ENCODE measurements around the gene SLC36A2. TPM values are rescaled to one million over a fixed set of nuclear protein-coding genes. Genes with fewer than 3 reads are reported as not detected.

SLC36A2 gene
- total RNA-seq, 1 donor from 2014 or later = 0.22 TPM

DNA sequence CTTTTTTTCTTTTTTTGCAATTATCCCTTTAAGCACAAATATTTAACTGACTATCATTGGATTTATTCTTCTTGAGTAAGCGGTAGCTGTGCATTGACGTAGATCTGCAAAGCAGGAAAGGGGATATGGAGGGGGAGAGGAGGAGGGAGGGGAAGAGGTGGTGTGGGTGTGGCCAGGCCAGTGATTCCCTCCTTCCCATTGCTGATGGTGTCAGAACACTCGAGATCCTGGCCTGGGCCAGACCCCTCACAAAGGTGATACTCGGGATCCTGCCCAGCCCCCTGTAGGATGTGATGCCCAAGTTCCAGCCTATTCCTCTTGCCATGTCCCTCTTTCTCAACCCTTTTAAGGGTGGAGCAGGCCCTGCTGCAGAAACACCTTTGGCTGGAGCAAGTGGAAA lies 53.7 kb downstream of the SLC36A2 start:
- intact Hi-C loops (cut with micrococcal nuclease) = no loop called here
- ATAC-seq (no peak), DNase-seq (no peak)

GRCh38 chr5:151288180-151288579 lies 59.2 kb downstream of the SLC36A2 start:
- no peak for DNase-seq
- no peak for ATAC-seq
- intact Hi-C loops (cut with micrococcal nuclease) = no loop called here

- no peak for DNase-seq
- no peak for ATAC-seq
- intact Hi-C loops (cut with micrococcal nuclease) = no loop called here
These were observed 61.1 kb downstream of the SLC36A2 start for GRCh38 chr5:151286246-151286645.

DNA sequence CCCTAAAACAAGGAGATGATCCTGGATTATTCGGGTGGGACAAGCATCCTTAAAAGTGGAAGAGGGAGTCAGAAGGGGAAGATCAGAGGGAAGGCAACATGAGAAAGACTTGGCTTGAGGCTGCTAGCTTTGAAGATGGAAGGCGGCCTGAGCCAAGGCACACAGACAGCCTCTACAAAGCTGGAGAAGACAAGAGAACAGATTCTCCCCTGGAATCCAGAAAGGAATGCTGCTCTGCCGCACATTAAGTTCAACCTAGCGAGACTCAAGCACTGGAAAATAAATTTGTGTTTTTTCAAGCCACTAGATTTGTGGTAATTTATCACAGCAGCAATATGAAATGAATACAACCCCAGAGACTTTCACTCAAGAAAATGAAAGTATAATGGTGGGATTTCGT lies 61.7 kb downstream of the SLC36A2 start:
- intact Hi-C loops (cut with micrococcal nuclease) = no loop called here

GRCh38 chr5:151284392-151284967 lies 62.9 kb downstream of the SLC36A2 start:
- ATAC-seq = no peak
- intact Hi-C loops (cut with micrococcal nuclease) = no loop called here
- no peak for DNase-seq

More for the DNA sequence above, 61.7 kb downstream of the SLC36A2 start:
- DNase-seq = no peak
- no peak for ATAC-seq

- DNase-seq = no peak
- ATAC-seq = no peak
- intact Hi-C loops (cut with micrococcal nuclease) = no loop called here
These were observed 64.1 kb downstream of the SLC36A2 start for GRCh38 chr5:151283120-151283825.

DNA sequence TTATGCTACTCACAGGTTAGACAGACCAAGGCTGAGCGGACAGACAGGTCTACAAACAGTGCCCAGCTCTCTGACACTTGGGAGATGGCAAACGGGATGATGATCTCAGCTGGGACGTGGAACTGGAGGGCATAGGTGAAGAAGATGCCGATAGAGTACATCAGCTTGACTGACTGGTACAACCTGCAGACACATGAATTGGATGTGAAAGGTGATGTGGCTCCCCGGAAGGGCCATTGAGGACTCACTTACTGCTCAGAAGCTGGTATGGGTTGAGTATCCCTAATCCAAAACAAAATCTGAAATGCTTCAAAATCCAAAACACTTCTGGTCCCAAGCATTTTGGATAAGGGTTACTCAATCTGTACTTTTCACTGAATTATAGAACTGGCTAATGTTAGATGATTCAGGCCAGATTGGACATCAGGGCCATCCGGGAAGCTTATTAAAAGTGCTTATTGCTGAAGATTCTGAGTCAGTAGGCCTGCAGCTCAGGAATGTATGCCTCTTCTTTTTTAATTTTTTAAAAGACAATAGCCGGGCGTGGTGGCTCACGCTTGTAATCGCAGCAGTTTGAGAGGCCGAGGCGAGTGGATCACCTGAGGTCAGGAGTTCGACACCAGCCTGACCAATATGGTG lies 66.2 kb downstream of the SLC36A2 start:
- ATAC-seq = no peak
- DNase-seq = no peak
- intact Hi-C loops (cut with micrococcal nuclease) = no loop called here

GRCh38 chr5:151280443-151280842 lies 66.9 kb downstream of the SLC36A2 start:
- intact Hi-C loops (cut with micrococcal nuclease) = no loop called here
- ATAC-seq (no peak), DNase-seq (no peak)

DNA sequence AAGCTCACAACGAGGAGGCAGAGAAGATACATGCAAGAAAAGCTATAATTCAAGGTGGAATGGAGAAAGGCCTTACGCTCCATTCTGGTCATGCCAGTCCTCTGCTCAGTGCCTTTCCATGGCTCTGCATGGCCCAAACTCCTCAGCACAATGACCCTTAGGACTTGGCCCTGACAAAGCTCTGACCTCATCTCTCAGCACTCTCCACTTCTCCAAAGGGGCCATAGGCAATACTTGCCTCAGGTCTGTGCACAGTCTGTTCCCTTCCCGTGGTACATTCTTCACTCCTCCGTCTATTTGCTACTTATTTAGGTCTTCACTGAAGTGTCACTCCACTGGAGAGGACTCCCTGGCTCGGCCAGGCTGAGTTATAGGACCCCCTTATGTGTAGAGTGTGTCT lies 68.5 kb downstream of the SLC36A2 start:
- no peak for DNase-seq
- intact Hi-C loops (cut with micrococcal nuclease) = no loop called here
- no peak for ATAC-seq

DNA sequence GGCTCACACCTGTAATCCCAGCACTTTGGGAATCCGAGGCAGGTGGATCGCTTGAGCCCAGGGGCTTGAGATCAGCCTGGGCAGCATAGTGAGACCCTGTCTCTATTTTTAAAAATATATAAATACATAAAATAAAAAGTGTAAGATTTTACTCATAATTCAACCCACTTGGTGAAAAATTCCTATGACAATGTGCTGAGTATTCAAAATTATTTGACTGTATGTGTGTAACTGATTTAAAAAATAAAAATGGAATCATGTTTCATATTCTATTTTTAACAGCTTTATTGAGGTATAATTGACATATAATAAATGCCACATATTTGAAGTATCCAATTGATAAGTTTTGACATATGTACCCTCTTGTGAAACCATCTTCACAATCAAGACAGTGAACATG lies 71.6 kb downstream of the SLC36A2 start:
- intact Hi-C loops (cut with micrococcal nuclease) = no loop called here
- no peak for DNase-seq
- ATAC-seq = no peak

GRCh38 chr5:151274666-151275065 lies 72.7 kb downstream of the SLC36A2 start:
- no peak for DNase-seq
- no peak for ATAC-seq
- intact Hi-C loops (cut with micrococcal nuclease) = no loop called here

GRCh38 chr5:151271336-151271735 lies 76.0 kb downstream of the SLC36A2 start:
- ATAC-seq = no peak
- DNase-seq = no peak

DNA sequence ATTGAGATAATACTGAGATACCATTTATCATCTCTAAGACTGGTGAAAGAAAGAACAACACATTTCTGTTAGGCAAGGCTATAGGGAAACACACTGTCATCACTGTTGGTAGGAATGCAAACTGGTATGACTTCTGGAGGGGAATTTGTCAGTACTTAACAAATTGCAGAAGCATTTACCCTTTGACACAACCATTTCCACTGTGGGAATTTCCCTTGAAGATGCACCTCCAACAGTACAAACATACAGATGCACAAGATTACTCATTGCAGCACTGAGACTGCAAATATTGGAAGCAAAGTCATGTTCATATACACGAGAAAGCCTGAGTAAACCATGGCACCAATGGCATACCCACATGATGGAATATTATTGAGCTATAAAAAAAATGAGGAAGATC lies 76.8 kb downstream of the SLC36A2 start:
- intact Hi-C loops (cut with micrococcal nuclease) = no loop called here
- no peak for DNase-seq
- ATAC-seq = no peak

More at GRCh38 chr5:151271336-151271735, 76.0 kb downstream of the SLC36A2 start:
- intact Hi-C loops (cut with micrococcal nuclease) = no loop called here

- intact Hi-C loops (cut with micrococcal nuclease) = no loop called here
These were observed 79.7 kb downstream of the SLC36A2 start for GRCh38 chr5:151267491-151268260.

More at GRCh38 chr5:151267491-151268260, 79.7 kb downstream of the SLC36A2 start:
- DNase-seq (no peak), ATAC-seq (no peak)

Other genes with a start within 250 kb of the SLC36A2 start
- 214 TPM for gene ANXA6, start 189.8 kb downstream of the SLC36A2 start, total RNA-seq
- gene CCDC69, start 123.5 kb downstream of the SLC36A2 start, total RNA-seq = 178 TPM
- gene GM2A, start 94.4 kb downstream of the SLC36A2 start, total RNA-seq = 32.1 TPM
- gene SLC36A3, start 43.8 kb downstream of the SLC36A2 start, total RNA-seq = not detected
- gene SLC36A1, start 100.0 kb upstream of the SLC36A2 start, total RNA-seq = 4.1 TPM
- gene FAT2, start 243.8 kb upstream of the SLC36A2 start, total RNA-seq = not detected